Neutrophil (primary cell): ENCODE data around the gene C1orf141.

Source experiments
- H3K27ac ChIP-seq: fragments of 200-600 bp; sonication (generic); 2 replicates; pipeline ENCODE4 v1.5.1; 2016; ENCODE audit warnings: mild to moderate bottlenecking, moderate library complexity
- H3K27me3 ChIP-seq: fragments of 200-600 bp; sonication (generic); 2 replicates; pipeline ENCODE4 v1.6.0; 2016; ENCODE audit warnings: mild to moderate bottlenecking
- H3K36me3 ChIP-seq: fragments of 200-600 bp; sonication (generic); 2 replicates; pipeline ENCODE4 v1.5.1; 2017
- H3K4me1 ChIP-seq, 2 experiments: fragments of 200-600 bp in 1 of 2; sonication (generic) in 1 of 2; 1 replicate in 1 of 2; 2 replicates in 1 of 2; pipeline versions ENCODE4 v1.5.1 to v1.6.1; 2013 to 2016; ENCODE audit warnings: low read depth in 1 of 2, low read length in 1 of 2, mild to moderate bottlenecking in 1 of 2, moderate library complexity in 1 of 2; ENCODE audit not compliant: control insufficient read depth in 1 of 2, insufficient read depth in 1 of 2
- H3K4me3 ChIP-seq, 2 experiments: fragments of 200-600 bp in 1 of 2; sonication (generic) in 1 of 2; 1 replicate in 1 of 2; 2 replicates in 1 of 2; pipeline ENCODE4 v1.5.1; 2013 to 2016; ENCODE audit warnings: low read depth in 1 of 2, low read length in 1 of 2, mild to moderate bottlenecking in 1 of 2, moderate library complexity in 1 of 2
- H3K9me3 ChIP-seq: fragments of 200-600 bp; sonication (generic); 2 replicates; pipeline ENCODE4 v1.5.1; 2016
- TF ChIP-seq, protein P1 (sequence below): fragments of 200-600 bp; sonication (generic); IDR thresholded peaks from 2 replicates; pipeline ENCODE4 v1.5.1; 2016; ENCODE audit warnings: antibody characterized with exemption

C1orf141 gene

DNA sequence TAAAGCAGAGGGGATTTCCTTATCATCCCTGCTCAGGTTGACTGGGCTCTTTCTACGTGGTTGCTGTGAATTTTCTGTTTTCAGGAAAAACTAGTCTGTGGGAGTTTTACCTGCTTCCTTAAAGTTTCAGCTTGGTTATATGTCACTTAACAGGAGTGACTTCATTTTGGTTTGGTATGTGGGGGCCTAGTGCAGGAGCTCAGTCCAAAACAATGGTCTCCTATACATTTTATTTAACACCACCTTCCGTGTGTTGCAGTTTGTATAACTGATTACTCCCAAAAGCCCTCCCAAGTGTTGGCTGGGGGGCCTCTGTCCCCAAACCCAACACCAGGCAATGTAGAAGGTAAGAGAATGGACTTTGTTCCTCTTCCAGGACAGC lies 36.8 kb upstream of the C1orf141 start:
- H3K4me1 ChIP-seq: no peaks in the 10 kb centered on the region
- no peaks in the 10 kb centered on the region for H3K36me3 ChIP-seq
- peaks cover 6% of the 10 kb centered on the region for H3K27me3 ChIP-seq
- H3K4me3 ChIP-seq: no peak overlapping the region
- TF ChIP-seq, protein P1, sequence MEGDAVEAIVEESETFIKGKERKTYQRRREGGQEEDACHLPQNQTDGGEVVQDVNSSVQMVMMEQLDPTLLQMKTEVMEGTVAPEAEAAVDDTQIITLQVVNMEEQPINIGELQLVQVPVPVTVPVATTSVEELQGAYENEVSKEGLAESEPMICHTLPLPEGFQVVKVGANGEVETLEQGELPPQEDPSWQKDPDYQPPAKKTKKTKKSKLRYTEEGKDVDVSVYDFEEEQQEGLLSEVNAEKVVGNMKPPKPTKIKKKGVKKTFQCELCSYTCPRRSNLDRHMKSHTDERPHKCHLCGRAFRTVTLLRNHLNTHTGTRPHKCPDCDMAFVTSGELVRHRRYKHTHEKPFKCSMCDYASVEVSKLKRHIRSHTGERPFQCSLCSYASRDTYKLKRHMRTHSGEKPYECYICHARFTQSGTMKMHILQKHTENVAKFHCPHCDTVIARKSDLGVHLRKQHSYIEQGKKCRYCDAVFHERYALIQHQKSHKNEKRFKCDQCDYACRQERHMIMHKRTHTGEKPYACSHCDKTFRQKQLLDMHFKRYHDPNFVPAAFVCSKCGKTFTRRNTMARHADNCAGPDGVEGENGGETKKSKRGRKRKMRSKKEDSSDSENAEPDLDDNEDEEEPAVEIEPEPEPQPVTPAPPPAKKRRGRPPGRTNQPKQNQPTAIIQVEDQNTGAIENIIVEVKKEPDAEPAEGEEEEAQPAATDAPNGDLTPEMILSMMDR: no peak
- no peak overlapping the region for H3K27ac ChIP-seq
- no peaks in the 10 kb centered on the region for H3K9me3 ChIP-seq

DNA sequence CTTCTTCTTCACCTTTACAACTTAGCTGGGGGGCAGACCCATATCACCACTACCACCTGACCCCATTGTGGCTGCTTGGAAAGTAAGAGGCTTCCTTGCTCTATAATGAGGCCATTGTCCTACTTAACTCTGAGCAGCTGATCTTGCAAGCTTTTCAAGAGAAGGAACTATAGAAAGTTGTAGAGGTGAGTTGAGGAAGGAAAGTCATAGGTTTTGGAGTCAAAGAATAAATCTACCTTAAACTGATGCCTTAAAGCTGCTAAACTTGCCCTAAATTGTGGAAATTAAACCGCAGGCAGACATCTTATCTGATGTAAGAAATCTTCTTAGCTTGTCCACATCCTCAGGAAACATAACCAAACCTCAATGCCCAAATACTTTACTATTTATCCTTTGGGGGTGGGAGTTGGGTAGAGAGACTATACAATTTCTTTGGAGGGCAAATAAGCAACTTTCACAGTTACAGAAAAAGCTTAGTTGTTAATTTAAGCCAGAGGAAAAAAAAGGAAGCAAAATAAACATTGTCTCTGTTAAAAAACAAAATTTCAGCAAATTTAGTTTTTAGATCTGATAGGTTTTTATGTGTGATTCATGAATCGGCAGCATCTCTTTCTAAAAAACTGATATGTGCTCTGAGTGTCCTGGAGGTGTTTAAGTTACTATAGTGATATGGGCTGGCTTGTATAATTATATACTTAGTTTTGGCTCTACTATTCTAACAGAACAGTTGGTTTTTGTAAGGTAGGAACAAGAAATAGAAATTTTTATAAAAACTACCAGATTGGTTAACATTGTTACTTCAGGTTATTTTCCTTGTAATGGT lies 36.2 kb upstream of the C1orf141 start:
- no peak overlapping the region for H3K4me3 ChIP-seq
- no peaks in the 10 kb centered on the region for H3K4me1 ChIP-seq
- TF ChIP-seq, protein P1: no peak
- H3K27me3 ChIP-seq: peaks cover 6% of the 10 kb centered on the region
- H3K9me3 ChIP-seq: no peaks in the 10 kb centered on the region
- no peak overlapping the region for H3K27ac ChIP-seq
- no peaks in the 10 kb centered on the region for H3K36me3 ChIP-seq

DNA sequence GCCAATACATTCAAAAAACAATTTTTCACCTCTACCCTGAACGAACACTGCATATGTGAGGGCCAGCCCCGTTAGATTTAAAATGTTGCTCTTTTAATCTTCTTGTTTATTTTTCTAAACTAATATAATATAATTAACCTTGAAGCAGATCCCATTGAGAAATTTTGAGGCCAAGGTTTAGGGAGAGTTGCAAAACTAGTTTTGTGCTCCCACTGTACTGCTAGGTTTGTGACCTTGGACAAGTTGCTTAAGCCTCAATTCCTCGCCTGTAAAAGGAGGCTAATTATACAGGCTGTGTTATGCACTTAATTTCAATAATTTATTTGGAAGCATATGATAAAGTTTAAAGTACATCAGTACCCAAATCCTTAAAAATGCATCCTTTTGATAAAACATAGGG lies 35.2 kb upstream of the C1orf141 start:
- no peak overlapping the region for H3K4me3 ChIP-seq

DNA sequence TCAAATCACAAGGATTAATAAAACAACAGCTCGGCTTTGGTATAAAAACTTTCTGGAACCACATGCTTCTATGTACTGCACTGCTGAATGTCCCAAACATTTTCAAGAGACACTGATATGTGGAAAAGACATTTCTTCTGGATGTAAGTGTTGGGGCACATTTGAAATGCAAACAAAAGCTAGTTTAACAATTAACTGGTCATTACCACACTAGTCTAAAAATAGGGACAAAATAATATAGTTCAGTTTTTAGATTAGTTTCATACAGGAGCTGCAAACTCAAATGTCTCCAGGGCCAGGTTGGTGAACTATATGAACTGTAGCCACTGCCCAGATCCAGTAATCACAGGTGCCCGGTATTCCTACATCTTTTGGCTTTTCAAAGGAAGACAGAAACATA lies 34.7 kb upstream of the C1orf141 start:
- Histone ChIP-seq H3K36me3 (no peaks in the 10 kb centered on the region), H3K4me1 (no peaks in the 10 kb centered on the region), H3K27ac (no peak overlapping the region), H3K27me3 (peaks cover 6% of the 10 kb centered on the region), H3K9me3 (no peaks in the 10 kb centered on the region), H3K4me3 (no peak overlapping the region)
- TF ChIP-seq, protein P1: no peak

More for the DNA sequence above, 35.2 kb upstream of the C1orf141 start:
- no peak overlapping the region for H3K27ac ChIP-seq
- TF ChIP-seq, protein P1: no peak
- no peaks in the 10 kb centered on the region for H3K4me1 ChIP-seq
- H3K36me3 ChIP-seq: no peaks in the 10 kb centered on the region
- H3K27me3 ChIP-seq: peaks cover 6% of the 10 kb centered on the region
- no peaks in the 10 kb centered on the region for H3K9me3 ChIP-seq

DNA sequence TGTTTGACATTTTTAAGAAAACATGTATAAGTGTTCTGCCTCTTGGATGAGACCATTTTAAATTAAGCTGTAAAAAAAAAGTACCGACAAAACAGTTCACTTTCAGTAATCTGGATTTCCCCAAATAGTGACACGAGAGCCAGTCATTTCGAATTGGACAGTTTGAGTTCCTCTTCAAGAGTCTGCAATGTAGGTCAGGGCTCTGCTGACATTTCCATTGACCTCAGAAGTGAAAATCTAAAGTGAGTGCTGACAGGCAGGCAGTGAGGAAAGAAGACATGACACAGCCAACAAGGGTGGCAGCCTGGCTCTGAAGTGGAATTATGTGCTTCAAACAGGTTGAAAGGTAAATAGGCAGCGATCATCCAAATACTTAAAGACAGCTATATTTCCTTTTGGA lies 31.4 kb upstream of the C1orf141 start, which contains the start of gene IL23R:
TSS of gene IL23R (plus strand) at position 259 of the 400 bp plus-strand sequence. CDS start 1,667 bp downstream, outside the sequence.
- no peaks in the 10 kb centered on the region for H3K4me1 ChIP-seq
- no peak within 1 kb of the TSS for H3K27ac ChIP-seq
- H3K4me3 ChIP-seq: no peak within 1 kb of the TSS
- peaks cover 6% of the 10 kb centered on the region for H3K27me3 ChIP-seq
- no peaks in the 10 kb centered on the region for H3K9me3 ChIP-seq
- H3K36me3 ChIP-seq: no peaks in the 10 kb centered on the region
- TF ChIP-seq, protein P1: no peak
